ENCODE results near the gene SPSB1.

SPSB1 gene

DNA sequence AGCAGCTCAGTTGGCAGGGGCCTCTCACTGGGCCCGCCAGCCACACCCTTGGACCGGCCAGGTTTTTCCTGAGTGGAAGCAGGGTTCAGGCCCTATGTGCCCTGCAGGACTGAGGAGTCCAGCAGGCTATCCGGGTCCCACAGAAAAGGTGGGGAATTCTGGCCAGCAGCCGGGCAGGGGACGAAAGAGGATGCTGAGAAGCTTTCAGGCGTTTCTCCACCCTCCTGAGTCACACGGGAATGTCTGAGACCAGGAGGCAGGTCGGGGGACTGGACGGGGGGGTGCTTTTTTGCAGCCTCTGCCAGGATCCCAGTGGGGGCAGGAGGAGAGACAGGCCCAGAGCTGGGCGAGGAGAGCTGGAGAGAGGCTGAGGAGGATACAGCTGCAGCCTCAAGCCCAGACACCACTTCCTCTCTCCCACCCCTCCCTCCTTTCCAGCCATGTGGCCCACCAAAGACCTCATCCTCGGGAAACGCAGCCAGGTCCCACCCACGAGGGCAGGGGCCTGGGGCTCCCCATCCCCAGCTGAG lies 105.4 kb downstream of the SPSB1 start:
- DNase-seq, result no peak

- no peak for DNase-seq
These were observed 107.1 kb downstream of the SPSB1 start for GRCh38 chr1:9399510-9400424.

DNA sequence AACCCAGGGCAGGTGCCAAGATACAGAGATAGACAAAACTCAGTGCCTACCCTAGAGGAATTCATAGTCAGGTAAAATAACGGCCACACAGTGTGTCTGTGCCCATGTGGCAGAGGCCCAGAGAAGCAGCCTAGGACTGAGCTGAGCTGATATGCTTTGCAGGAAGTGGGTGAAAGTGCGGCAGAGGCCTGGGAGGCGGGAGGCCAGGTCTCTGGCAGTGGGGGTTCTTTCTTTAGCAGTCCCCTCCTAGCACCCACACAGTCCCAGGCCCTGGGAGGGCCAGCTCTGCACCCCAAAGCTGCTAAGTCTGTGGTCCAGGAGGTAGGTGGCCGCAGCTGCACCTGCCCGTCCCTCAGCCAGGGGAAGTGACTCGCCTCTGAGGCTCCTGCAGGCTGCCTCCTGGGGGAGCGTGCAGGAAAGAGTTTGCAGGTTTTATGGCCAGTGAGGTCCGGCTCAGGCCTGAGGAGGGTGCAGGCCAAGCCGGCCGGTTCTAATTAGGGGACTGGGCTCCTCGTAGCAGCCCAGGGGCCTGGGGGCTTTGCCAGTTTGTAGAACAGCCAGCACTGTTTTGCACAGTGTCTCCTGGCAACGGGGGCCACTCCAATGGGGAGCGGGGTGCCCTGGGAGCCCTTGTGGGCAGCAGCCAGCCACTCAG lies 107.9 kb downstream of the SPSB1 start:
- peak; percentile 34 for DNase-seq

DNA sequence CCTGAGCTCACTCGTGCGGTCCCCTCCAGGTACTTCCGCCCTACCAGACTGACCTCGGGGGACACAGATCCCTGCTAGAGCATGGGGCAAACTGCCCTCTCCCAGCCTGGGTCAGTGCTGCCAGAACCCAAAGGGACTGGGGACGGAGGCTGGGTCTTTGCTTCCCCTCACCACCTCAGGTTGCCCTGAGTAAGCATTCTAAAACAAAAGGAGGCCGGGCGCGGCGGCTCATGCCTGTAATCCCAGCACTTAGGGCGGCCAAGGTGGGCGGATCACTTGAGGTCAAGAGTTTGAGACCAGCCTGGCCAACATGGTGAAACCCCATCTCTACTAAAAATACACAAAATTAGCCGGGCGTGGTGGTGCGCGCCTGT lies 108.4 kb downstream of the SPSB1 start:
- DNase-seq, result no peak

DNA sequence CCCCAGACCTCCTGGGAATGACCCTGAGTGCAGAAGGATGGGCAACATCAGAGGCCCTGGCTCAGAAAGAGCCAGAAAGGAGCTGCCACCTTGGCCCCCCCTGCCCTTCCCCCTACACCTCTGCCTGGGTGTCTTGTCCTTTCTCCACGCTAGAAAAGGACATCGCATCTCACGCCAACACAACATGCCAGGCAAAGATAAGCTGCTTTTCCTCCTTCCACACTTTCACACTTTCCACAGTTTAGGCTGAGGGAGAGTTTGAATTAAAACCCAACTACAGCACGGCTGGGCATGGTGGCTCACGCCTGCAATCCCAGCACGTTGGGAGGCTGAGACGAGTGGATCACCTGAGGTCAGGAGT lies 109.5 kb downstream of the SPSB1 start:
- no peak for DNase-seq

- DNase-seq, result no peak
These were observed 110.1 kb downstream of the SPSB1 start for GRCh38 chr1:9402717-9403225.

DNA sequence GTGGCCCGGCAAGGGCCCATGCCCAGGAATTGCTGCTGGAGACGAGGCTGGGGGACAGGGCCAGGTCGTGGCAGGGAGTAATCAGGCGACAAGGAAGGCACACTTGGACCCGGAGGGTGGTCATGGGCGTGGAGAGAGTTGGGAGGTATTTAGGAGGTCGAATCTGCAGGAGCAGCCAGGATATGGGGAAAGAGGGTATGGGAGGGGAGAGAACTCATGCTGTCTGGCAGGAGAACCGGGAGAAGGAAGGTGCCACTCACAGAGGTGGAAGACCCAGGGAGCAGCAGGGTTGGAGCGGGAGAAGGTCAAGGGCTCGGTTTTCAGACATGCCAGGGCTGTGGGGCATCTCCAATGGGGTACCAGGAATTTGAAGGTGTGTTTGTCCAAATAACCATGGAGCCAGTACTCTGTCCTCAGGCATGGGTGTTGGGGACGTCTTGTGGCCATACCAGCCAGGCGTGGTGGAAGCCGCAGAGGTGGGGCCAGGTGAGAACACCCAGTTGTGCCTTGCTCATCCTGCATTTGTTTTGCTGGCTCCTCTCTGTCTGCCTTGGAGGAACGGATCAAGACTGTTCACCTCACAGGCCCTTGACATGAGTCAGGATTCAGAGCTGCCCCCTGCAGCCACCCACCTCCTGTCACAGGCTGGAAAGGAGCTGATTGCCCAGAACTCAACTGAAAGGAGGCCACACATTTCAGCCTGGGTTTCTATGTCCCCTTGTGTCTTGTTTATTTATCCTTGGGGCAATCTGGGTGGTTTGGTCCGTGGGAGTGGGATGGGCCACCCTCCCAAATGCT lies 111.6 kb downstream of the SPSB1 start:
- DNase-seq, result no peak

DNA sequence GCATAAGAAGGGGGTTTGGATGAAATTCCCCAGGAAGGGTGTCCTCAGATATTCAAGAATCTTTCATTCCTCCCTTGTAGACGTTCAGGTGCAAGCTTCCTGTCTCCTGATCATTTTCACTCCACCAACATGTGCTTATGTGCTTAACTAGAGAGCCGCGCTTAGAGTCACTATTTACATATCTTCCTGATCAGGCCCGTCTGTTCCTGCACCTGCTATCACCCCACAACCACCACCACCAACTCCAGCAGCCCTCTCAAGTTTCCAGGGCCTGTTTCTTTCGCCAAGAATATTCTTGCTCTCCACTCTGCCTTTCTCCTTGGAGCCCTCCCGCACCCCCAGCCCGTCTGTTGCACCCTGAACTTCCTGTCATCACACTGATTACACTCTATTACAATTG lies 113.4 kb downstream of the SPSB1 start:
- DNase-seq, result no peak

GRCh38 chr1:9410737-9411297 lies 118.1 kb downstream of the SPSB1 start:
- no peak for DNase-seq

DNA sequence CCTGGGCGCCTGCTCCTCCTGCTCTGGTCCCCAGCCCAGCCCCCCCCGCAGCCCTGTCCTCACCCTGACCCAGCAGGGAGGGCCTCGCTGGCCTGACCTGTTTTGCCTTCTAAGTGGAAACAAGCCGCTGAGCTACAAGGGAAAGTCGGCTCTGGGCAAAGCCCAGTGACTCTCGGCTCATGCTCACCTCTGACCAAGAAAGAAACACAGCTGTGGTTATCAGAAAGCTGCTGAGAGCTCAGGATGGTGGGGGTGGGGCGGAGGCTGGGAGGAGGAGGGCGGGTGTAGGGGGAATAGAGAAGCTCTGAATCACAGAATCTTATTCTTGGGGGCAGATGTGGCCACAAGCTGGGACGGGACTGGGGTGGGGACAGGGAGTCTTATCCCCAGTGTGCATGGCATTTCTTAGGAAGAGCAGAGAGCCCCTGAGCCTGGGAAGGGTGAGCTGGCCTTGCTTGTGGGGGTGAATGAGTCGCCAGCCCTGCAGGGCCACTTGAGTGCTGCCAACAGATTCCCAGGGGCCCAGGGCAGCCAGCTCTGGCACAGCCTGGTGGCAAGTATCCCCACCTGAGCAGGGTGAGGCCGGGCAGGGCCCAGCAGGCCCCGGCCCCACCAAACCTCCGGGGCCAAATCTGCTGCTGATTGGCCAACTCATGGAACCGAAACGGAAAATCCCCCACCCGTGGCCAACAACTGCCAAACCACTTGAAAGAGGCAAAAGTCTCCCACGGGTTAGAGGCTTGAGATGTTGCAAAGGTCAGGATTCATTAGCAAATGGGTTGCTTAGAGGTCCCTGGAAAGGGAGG lies 120.6 kb downstream of the SPSB1 start:
- DNase-seq, result peak; percentile 31

- no peak for DNase-seq
These were observed 121.2 kb downstream of the SPSB1 start for GRCh38 chr1:9413877-9414213.

DNA sequence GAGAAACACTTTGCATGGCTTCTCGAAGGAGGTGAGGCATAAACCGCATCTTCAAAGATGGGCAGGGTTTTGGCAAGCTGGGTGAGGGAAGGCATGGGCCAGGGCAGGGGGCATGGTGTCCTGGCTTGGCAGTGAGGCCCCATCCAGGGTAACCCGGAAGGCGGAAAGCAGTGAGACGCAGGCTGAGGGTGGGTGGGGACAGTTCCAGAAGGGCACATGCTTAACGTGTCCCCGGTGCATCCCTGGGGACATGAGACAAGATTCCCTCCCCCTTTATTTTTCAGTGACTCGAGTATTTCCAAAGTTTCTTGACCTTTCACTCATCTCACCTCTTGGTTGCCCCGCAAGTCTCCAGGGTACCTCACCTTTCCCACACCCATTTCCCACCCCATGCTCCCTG lies 123.8 kb downstream of the SPSB1 start:
- DNase-seq, result no peak

GRCh38 chr1:9416918-9417500 lies 124.3 kb downstream of the SPSB1 start:
- no peak for DNase-seq

GRCh38 chr1:9417695-9418094 lies 125.0 kb downstream of the SPSB1 start:
- DNase-seq, result peak; percentile 22

GRCh38 chr1:9418851-9419250 lies 126.2 kb downstream of the SPSB1 start:
- no peak for DNase-seq

Data from activated gamma-delta T cell treated with Interleukin-2 at 50 U/mL for 16 hours (primary cell).